ENCODE results near the gene STX17.
"Not testable (repeated sequence)": the region's sequence is repeated elsewhere in the genome, so short reads cannot be mapped to it uniquely, and the experiment has no call there.

The STX17 gene

DNA sequence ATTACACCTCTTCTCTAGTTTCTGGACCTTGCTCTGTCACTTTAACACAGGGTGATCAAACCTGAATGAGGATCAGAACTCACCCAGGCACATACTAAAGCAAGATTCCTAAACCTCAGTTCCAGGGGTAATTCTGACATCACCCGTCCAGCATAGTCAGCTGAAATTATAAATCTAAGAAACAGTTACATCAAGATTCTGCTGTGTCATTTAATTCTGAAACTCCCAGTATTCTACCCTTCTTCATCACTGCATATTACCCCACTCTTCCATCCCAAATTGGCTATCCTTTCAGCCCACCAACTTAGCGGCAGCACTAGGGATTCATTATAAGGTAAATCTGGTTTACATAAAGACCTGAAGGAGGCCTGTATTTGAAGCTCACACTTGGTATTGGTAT is 64.0 kb downstream of the STX17 start:
- DNase-seq (ENCODE audit: low spot score), result no peak

DNA sequence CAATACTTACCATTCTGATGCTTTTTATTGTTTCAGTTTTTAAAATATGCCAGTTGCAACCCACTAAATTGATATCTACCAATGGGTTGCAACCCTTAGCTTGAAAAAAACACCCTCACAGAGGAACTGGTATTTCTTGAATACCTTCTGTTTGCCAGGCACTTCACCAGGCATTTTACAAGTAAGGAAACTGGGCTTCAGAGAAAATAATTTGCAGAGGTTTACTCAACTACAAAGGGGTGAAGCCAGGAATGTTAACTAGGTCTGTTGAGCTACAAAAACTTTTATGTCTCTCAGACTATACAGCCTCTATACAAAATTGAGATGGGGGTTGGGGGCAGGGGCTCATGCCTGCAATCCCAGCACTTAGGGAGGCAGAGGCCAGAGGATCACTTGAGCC is 65.0 kb downstream of the STX17 start:
- no peak for DNase-seq (ENCODE audit: low spot score)

DNA sequence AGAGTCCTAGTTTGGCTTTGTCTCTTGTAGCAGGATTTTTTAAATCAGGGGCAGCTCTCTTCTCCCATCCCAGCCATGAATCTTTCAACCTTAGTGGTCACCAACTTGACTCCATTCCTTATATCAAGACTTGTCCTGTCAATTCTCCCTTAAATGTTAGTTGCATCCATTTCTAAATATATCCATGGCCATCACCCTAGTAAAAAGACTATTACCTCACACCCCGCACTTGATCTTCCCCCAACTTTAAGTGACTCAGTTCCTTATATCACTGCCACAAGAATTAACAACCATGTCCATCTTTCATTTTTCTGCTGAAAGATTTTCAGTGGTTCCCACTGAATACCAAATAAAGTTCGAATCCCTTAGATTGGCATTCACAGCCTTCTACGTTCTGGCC is 67.0 kb downstream of the STX17 start:
- DNase-seq (ENCODE audit: low spot score), result no peak

DNA sequence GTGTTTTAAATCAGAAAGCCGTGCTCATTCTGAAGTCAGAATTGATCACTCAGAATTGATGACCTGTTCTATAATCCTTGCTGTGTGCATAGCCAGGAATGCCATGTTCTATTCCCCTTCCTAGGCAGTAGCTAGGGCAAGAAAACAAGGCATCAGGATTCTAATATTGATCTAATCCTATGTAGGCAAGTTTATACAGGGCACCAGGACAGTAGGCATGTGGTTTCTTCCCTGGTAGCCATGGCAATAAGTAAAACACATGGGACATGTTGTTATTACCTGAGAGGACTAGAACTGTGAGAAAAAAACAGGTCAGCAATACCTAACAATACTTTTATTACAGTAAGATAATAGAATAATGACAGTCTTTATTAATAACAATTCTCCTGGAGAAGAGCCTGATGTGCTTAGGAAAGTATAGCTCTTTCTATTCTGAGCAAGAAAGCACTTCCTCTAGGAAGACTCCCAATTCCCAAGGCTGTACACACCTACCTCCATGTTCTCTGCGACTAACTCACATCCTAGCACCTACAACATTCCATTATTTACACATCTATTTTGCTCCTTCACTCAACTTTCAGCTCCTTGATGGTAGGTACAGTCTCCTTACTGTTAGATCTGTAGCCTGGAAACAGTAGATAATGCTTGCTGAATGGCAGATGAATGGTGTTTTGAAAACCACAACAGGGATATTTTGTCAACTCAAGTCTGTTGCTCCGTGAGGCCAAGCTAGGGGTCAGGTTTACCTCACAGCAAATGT is 70.8 kb downstream of the STX17 start:
- DNase-seq (ENCODE audit: low spot score), result no peak

DNA sequence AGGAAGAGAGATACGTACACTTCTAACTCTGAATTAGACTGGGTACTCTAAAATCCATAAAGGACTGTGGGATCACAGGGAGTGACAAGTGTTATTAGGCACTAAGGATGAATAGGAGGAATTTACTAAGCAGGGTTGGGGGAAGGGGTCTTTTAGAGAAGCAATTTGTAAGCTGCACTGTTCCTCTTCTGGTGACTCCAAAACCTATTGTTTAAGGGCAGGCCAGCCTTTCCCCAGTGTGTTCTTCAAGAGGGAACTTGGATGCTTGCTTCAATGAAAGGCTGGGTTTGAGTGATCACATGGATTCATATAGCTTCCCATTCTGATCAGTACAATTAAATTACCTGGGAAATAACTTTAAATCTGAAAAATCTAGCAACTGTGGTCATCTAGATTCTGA is 71.8 kb downstream of the STX17 start:
- no peak for DNase-seq (ENCODE audit: low spot score)

DNA sequence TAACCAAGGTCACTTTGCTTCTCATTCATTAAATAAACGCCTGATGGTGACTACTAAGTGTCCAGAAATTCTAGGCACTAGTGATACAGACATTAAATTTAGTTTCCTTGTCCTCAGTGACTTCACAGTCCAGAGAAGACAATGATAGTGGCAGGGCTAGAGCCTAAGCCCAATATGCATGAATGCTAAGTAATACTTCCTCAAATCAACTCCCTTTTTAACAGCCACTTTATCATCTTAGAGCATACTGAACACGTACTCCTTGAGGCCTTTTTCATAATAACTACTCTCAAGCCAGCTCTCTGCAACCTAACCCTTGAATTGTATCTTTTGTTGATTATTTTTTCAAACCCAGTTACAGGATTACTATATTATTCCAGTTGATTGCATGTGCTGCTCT is 74.1 kb downstream of the STX17 start:
- DNase-seq (ENCODE audit: low spot score), result no peak

DNA sequence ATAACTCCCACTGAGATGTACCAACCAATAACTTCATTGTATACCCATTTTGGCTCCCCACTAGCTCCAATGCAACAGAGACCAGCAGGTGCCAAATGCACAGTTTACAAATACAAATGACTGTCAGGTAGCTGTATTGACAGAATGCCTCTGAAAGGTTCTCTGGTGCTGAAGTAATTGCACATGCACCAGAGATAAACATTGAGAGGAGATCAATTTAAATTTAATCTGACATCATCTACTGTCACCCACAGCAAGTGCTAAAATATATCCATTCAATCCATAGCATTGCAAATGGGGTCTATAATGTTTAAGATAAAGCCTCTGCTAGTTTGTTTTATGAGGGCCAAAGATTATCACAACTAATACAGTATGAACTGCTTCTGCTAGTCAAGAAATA is 80.2 kb downstream of the STX17 start:
- no peak for DNase-seq (ENCODE audit: low spot score)

DNA sequence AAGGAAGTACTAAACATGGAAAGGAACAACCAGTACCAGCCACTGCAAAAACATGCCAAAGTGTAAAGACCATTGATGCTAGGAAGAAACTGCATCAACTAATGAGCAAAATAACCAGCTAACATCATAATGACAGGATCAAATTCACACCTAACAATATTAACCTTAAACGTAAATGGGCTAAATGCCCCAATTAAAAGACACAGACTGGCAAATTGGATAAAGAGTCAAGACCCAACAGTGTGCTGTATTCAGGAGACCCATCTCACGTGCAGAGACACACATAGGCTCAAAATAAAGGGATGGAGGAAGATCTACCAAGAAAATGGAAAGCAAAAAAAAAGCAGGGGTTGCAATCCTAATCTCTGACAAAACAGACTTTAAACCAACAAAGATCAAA is 84.1 kb downstream of the STX17 start:
- DNase-seq (ENCODE audit: low spot score), result not testable (repeated sequence)

DNA sequence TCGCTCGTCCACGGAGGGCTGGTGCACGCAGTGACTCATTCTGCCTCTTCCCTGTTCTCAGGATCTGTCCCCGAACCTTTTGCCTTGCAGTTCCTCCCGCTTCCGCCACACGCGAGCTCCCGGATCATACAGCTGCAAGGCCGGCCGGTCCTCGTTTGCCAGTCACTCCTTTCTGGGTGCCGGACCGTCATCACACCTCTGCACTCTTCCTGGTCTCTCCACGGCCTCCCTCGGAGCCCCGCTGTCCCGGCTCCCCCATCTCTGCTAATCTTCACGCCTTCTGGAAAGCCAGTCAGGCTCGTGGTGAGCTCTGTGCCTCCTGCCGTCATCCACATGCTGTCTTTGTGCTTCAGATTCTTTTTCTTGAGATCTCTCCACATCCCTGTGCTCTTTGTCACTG is 91.8 kb downstream of the STX17 start:
- no peak for DNase-seq (ENCODE audit: low spot score)

DNA sequence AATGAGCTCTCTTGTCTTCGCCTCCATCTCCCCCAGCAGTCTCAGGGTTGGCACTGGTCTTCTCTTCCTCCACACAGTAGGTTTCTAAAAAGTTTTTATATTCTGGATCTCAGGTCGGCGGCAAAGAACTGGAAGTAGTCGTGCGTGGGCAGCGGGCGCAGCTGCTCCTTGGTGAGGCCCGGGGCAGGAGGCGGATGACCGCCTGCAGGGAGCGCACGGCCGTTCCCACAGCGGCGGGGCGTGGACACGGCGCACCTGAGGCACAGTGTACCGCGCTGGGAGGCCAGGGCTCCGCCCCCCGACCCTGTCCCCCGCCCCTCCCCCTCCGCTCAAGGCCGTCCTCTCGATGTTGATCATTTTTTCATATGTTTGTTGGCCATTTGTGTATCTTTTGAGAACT is 92.4 kb downstream of the STX17 start:
- no peak for DNase-seq (ENCODE audit: low spot score)

DNA sequence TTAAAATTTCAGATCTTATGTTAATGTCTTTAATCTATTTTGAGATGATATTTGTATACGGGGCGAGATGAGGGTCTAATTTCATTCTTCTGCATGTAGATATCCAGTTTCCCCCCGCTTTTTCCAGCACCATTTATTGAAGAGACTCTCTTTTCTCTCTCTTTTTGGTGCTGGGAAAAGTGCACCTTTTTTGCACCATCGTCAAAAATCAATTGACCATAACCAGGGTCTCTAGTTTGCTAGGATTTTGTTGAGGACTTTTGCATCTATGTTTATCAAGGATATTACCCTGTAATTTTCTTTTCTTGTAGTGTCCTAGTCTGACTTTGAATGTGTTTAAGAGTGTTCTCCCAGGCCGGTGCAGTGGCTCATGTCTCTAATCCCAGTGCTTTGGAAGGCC is 93.3 kb downstream of the STX17 start:
- DNase-seq (ENCODE audit: low spot score), result no peak

DNA sequence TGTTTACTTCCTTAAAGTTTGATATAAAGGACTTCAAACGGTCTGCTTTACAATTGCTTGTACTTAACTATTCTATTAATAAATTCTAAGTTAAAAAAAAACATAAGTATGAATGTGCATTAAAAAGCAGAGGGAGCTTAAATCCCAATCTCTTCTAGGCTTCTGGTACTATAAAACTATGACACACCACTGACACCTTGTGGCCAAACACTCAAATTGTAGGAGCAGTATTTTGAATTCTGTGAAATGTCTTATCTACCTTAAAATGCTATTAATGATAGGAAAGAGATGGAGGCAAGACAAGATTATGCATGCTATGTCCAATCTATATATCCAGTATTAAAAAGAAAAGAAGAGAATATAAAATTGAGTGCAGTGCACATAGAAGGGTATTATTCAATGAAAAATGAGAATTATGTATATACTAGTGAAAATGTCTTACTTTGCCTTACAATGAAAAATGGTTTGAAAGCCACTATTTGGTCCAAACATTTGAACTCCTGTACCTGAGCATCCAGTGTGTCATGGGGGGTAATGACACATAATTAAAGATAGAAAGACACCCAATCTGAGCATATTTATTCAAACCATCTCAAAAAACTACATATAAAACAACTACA is 104.7 kb downstream of the STX17 start:
- peak; percentile 33 for DNase-seq (ENCODE audit: low spot score)

DNA sequence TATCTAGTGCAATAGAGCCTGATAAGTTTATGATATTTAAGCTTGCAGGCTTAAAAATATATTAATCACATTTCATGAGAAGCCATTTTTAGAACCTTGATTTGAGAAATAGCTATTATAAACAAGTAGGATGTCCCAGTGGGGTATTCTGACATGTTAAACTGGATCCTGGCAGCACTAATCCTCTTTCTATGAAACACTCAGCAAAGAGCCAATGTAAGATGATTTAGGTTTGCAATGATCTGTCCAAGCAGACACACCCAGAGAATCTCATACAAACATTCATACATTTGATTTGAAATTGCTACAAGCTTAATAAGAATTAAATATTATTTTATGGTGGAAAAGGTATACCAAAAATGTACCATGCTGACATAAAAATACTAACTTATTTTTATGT is 105.8 kb downstream of the STX17 start:
- DNase-seq (ENCODE audit: low spot score), result no peak

DNA sequence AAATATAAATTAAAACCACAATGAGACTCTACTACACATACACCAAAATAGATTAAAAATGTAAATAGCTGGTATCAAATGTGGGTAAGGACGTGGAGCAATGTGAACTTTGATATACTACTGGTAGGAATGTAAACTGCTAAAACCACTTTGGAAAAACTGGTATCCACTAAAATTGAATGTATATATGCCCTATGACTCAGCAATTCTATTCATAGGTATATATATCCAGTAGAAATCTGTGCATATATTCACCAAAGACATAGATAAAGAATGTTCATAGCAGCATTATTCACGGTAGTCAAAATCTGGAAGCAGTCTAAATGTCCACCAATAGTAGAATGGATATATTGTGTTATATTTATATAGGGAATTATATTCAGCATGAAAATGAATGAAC is 107.1 kb downstream of the STX17 start:
- DNase-seq (ENCODE audit: low spot score), result no peak

DNA sequence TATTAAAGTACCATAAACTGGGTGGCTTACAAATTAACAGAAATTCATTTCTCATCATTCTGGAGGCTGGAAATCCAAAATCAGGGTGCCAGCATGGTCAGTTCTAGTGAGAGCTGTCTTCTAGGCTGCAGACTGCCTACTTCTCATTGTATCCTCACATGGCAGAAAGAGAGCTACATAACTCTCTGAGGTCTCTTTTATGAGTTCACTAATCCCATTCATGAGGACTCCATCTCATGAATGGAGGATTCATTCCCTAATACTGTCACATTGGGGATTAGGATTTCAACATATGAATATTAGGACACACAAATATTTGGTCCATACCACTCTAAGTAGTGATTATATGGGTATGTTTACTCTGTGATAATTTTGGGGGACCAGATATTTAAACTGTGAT is 108.4 kb downstream of the STX17 start:
- no peak for DNase-seq (ENCODE audit: low spot score)

DNA sequence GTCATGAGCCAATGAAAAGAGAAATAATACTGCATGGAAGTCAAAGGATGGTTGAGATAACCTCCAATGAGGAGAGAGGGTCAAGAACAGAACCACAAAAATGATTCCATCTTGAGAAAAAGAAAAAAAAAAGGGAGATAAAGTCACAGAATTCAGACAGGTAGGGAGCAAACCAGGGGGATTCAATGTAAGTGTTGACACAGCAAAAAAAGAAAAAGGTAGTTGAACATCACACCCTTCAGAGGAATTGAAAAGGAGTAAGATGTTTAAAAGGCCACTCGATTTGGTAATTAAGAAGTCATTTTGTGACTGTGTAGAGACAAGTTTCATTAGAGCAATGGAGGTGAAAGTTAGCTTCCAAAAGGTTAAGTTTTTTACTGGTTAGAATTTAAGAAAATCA is 113.1 kb downstream of the STX17 start:
- no peak for DNase-seq (ENCODE audit: low spot score)

Measured in CD4-positive, alpha-beta T cell treated with Interleukin-6 at 100 ng/mL for 8 hours (primary cell).